Activated T-helper 1 cell treated with anti-CD3 and anti-CD28 coated beads, Interleukin-2, amount 50 U/mL, for 16 hours (primary cell): ENCODE results near the gene SLC4A5.
"Not testable (repeated sequence)": the region's sequence is repeated elsewhere in the genome, so short reads cannot be mapped to it uniquely, and the experiment has no call there.

ENCODE experiments used
- DNase-seq, 2 donors: peaks; one replicate each; pipeline ENCODE4 v3.0.0-alpha.2; 2020; ENCODE audit warnings: low read depth in 1 of 2, low spot score in 1 of 2

SLC4A5 gene

DNA sequence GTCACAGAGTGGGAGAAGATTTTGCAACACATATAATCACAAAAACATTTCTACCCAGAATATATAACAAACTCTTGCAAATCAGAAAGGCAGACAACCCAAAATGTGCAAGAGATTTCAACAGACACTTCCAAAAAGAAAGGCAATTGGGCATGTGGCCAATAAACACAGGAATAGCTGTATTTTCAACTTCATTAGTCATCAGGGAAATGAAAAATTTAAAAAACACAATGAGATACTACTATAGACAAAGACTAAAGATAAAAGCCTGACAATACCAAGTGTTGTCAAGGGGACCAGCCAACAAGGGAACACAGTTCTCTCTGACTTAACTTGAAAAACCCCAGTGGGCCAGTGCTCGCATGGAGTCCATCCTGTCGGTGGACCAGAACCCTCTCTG lies 104.3 kb downstream of the SLC4A5 start:
- DNase-seq = no peak

DNA sequence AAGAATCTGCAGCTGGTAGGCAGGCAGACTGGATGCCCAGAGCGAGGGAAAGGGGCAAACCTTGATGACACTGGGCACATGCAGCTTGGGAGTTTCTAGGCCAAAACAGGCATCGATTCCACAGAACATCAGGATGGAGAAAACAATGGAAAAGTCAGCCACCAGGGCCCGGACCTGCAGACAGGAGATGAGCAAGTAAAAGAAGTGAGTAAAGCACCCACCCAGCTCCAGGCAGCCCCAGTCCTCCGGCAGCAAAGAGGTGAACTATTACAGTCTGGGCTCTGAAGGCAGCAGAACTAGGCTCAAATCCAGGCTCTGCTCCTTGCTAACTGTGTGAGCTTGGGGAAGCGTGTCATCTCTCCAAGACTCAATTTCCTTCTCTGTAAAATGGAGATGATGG lies 108.2 kb downstream of the SLC4A5 start:
- DNase-seq = no peak

DNA sequence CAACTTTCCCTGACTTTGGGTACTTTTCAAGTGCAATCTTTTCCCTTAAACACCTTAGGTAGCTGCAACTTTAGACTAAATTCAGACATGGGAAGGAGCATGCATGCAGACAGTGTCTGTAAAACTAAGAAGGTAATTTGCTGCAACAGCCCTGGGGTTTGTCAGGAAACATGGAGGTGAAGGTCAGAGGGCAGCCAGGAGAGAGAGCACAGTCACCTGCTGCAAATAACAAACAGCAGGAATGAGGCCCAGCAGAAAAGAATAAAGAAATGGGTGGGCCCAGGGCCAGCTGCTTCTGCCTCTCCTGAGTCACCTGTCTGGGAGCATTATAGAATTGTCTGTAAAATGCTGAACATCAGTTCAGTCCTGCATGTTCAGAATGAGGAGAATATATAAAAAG lies 109.6 kb downstream of the SLC4A5 start:
- DNase-seq = no peak

DNA sequence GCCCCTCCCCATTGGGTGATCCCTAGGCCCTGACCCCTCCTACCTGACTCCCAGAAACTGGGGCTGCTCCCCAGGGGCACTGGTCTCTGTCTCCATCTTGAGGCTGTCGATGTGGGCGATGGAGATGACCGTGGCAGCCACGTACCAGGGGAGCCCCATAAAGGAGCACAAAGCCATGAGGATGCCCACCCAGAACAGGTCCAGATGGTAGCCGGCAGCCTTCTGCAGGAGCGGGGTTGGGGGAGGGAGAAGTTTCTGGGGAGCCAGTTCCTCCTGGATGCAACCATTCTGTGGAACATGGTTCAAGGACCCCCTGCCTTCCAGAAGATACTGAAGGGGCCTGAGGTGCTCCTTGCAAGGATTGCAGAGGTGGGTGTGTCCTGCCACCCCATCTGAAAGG lies 110.8 kb downstream of the SLC4A5 start:
- DNase-seq = no peak

DNA sequence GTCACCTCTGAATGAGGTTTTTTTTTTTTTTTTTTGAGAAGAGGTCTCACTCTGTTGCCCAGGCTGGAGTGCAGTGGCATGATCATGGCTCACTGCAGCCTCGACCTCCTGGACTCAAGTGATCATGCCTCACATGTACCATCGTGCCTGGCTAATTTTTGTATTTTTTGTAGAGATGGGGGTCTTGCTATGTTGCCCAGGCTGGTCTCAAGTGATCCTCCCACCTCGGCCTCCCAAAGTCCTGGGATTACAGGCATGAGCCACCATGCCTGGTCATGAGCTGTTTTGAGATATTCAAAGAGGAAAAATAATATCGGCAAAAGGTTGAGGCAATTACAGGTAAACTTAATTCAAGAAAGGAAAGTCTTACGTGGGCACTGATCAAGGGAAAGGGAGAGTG lies 113.4 kb downstream of the SLC4A5 start:
- DNase-seq = not testable (repeated sequence)

- no peak for DNase-seq
Measured at GRCh38 chr2:74228772-74229171, 114.4 kb downstream of the SLC4A5 start.

GRCh38 chr2:74227646-74228045 lies 115.6 kb downstream of the SLC4A5 start:
- DNase-seq = no peak

DNA sequence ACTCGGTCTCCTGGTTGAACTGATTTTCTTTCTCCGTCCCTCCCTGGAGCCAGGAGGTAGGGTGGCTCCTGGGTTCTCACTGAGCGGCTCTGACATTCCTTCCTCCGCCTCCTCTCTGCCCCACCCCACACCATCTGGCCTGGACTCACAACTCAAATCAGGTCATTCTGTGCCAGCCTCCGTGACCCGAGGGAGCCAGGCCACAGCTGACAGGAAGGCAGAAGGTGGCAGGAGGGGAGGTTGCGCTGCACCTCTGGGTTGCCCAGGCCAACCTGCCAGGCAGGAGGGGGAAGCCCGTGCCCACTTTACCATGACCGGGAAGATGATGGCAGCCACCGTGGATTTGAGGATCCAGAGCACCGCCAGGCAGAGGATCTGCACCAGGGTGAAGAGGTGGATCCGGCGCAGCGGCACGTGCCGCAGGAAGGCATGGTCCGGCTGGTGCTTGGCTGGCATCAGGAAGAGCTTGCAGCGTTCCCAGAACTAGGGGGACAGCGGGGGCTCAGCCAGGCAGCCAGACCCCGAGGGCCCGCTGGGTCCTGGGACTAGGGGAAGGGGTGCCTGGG lies 116.5 kb downstream of the SLC4A5 start:
- no peak for DNase-seq

GRCh38 chr2:74225698-74226459 lies 117.3 kb downstream of the SLC4A5 start:
- DNase-seq = no peak

DNA sequence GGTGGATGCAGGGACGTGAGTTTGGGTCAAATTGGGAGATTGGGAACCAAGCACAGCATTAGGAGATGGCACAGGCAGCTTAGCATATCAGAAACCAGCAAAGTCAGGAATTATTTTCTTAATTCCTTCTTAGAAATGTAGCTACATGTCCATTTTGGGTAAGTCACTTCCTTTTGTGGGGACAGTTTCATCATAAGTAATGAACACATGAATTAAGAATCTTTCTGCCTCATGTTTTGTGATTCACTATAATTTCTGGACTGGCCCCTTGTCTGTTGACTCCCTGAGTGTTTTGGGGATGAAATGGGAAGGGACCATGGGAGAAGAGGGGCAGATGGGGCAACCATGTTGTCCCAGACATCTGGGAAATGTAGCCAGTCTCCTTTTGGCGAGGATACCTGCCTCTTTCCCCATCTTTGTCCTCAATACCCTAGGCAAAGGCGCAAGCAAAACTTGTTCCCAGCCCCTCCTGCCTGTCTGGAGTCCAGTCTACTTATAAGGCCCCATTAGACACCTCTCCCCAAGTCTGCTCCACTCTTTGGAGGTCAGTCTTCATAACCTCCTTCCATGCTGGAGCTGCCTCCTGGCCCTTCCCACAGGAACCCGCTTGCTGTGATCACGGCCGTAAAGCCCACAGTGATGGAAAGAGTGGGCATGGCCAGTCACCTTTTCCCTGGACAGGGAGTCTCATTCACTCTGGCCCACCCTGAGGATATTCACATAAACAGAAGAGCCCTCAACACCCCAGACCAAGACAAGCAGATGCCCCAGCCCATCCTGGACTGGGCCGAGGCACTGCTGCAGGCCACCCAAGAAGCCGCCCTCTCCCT lies 119.1 kb downstream of the SLC4A5 start:
- DNase-seq = no peak

DNA sequence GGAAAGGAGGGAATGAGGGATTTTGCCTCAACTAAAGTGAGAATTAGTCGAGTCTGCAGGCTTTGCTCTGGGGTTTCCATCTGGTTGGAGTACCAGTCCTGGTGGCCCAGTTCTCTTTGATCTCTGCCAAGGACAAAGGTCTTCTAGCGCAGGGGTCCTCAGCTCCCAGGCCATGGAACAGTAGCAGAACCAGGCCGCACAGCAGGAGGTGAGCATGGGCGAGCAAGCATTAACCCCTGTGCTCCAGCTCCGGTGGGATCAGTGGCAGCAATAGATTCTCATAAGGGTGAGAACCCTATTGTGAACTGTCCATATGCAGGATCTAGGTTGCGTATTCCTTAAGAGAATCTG lies 120.9 kb downstream of the SLC4A5 start:
- DNase-seq = no peak

DNA sequence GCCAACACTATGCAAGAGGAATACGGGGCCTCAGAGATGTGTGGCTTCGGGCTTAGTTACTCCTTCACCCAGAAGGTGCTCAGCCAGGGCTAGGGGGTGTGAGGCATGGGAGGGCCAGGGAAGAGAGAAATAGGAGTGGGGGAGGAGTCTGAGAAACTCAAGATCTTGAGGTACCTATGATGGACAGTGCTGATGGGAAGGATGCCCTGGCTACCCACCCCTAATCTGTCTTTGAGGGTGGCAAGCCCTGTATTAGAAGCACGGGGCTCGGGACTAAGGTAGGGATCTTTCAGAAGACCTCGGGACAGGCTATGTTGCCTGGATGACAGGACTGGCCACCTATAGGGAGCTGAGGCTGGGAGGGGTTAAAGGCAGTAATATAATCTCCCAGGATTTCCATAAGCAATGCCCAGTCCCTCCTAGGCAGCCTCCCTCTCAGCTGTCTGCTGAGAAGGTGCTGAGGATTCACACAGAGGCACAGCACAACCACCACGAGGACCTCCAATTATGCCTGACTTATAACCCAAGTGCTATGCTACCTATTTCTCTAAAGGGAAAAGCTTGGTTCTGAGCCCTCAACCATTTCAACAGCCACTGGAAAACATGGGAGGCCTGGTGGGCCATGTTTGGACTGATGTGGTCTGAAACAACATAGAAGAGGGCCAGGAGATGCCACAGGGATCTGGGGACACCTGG lies 121.5 kb downstream of the SLC4A5 start:
- no peak for DNase-seq

GRCh38 chr2:74221091-74221490 lies 122.1 kb downstream of the SLC4A5 start:
- DNase-seq = no peak

- DNase-seq = no peak
Measured at GRCh38 chr2:74219846-74220486, 123.2 kb downstream of the SLC4A5 start.

GRCh38 chr2:74216642-74217041 lies 126.6 kb downstream of the SLC4A5 start:
- no peak for DNase-seq

DNA sequence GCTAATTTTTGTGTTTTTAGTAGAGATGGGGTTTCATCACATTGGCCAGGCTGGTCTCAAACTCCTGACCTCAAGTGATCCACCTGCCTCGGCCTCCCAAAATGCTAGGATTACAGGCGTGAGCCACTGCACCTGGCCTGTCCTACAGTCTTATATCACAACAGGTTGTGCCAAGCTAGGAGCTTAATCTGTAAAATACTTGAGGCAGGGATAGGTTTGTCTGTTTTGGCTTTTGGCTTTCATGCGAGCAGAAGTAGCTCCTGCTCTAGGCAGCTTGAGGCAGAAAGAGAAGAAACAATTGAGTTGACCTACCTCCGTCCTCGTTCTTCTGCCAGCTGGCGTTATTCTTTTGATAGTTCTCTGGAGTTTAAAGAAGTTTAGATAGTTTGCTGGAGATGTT lies 127.4 kb downstream of the SLC4A5 start:
- DNase-seq = not testable (repeated sequence)

DNA sequence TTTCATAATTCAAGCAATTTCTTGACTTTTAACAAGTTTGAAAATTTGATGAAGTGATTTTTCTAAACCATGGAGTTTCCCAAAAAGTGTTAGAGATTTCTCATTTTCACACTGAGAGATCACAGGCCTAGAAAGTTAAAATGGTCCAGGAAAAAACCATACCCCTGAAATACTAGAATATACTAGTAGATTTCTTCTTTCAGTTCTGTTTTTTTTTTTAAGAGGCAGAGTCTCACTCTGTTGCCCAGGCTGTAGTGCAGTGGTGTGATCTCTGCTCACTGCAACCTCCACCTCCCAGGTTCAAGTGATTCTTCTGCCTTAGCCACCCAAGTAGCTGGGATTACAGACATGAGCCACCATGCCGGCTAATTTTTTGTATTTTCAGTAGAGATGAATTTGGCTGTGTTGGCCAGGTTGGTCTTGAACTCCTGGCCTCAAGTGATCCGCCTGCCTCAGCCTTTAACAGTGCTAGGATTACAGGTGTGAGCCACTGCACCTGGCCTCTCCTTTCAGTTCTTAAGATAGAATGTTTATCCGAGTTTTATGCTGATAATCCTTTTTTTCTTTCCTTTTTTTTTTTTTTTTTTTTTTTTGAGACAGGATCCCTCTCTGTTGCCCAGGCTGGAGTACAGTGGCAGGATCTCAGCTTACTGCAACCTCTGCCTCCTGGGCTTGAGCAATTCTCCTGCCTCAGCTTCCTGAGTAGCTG lies 130.4 kb downstream of the SLC4A5 start:
- DNase-seq = no peak

DNA sequence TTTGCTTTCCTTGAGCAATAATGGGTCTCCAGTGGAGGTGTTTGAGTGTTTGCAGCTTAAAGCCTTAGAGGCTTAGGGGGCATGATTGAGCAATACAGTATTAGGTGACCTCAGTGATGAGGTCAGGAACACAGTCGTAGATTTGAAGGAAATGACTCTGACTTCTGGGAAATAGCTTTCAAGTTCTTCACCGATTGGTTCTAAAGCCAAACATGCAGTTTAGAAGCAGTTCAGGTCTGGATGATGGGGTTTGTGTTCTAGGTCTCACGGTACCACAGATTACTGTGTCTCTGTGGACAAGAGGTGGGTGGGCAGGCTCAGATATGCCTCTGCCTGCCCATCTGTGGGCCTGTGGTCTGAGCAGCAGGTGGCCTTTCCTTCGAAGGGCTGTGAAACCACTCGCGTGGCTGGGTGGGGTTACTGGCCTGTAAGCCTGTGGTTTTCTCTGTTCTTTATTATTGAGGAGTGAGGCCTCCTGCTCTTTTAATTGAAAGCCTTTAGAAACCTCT lies 137.0 kb downstream of the SLC4A5 start:
- no peak for DNase-seq

- no peak for DNase-seq
Measured at GRCh38 chr2:74205596-74205995, 137.6 kb downstream of the SLC4A5 start.

- no peak for DNase-seq
Measured at GRCh38 chr2:74205113-74205512, 138.1 kb downstream of the SLC4A5 start.
